HL-60/S4 treated with retinoic acid at 250 ng/mL for 4 days and 3 days (cell line): Measurements from ENCODE around the gene TPX2.
"Not testable (repeated sequence)": the region's sequence is repeated elsewhere in the genome, so short reads cannot be mapped to it uniquely, and the experiment has no call there.

Source experiments
- in situ Hi-C: fragments of 300-500 bp; cut with MboI; formaldehyde crosslinking; loops from 2 replicates; pipeline ENCODE4 v1.7.0; 2022; ENCODE audit warnings: low sequenced_read_pairs

Gene TPX2

DNA sequence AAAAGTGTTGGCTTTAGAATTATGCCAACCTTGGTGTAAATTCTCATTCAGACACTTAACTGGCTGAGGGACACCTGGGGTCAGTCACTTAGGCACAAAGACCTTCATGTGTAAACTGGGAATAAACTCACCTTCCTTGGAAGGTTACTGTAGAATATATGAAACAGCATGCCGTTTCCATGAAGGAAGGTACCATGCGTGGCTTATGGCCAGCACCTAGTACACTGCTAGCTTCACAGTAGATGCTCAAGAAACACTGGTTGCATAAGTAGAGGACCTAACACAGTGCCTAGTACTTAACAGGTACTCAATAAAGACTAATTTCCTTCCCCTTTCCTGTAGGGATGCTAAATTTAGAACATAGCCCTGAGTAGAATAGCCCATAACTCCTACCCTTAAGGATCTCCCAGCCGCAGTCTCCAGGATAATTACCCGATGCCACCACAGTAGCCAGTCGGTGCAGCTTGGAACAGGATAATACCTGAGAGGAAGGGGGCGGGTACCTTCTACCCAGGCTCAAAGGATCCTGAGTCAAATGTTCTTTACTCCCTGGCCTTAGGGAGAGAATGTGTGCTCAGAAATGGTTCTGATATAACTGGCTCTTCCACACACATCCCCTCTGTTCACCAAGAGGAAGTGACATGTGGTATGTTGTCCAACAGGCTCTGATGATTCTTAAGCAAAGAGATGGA, 20.0 kb upstream of the TPX2 start:
- in situ Hi-C loops = loop anchor here (25.0 kb wide), 1 partner anchor 182 kb away; a partner anchor contains a TSS

DNA sequence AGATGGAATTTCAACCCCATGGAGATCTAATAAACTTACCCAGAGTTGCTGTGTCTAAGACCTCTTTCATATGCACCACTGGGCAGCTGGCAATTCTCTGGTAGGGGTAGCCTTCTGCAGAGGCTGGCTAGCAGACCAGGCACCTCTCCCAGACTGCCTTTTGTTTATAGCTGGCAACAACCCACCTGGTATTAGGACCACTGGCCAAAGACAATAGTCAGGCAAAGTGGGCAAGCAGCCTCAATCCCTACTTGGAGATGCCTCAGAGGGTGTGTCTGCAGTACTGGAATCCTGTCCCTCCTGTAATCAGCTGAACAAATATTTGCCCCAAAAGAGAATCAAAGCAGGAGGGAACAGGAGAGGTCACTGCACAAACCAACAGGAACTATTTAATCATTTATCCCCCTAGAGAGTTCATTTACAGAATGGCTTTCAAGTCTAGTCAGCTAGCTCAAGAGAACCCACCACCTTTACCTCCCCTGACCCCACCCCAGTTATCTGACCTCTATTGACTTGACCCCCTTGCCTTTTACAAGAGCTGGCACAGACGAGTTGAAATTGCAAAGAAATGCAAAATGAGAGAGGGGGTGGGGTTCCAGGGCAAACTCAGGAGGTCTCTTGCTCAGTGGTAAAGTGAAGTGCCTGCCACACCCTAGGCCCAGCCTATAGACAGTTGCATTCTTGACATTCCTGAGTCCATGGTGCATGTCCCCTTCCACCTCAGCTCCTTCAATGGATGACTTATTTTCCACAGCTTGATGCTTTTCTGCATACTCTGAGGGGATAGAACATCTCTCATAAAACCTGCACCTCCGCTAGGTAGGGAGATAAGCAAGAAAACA, 19.2 kb upstream of the TPX2 start:
- in situ Hi-C loops = loop anchor here (25.0 kb wide), 1 partner anchor 183 kb away; a partner anchor contains a TSS

DNA sequence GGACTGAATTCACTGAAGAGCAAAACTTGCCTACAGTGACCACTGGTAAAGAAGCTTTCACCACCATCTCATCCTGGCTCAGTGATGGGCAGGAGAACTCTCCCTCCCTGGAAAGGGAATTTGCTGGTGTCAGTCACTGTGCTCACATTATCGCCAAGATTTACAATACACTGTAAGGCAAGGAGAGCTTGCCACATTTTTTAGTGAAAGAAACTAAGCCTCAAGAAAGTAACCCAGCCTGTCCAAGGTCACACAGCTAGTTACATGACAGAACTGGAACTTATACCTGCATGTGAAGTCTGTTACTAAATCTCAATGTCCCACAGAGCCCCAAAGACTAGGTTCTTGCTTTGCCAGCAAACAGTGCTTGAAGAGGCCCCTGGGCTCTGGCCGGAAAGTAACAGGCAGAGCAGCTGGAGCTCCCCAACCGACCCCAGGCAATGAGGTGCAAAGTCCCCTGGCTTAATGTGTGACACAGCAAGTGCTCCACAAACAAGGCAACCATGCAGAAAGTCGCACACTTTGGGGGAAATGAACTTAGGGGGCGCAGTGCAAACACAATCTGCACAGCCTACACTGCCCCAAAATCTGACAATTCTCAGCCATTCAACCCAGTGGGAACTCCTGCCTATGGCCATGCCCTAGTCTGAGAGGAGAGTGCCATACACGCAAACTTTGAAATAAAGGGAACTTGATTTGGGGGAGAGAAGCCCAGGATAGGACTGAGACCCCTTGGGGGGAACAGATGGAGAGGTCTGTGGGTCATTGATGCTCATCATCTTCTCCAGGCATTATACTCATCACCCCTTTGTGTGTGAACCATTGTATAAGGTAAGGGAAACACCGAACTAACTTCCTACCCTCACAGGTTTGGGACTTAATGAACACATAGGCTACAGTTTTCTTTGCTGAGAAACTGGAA, 18.3 kb upstream of the TPX2 start:
- in situ Hi-C loops = loop anchor here (25.0 kb wide), 1 partner anchor 183 kb away; a partner anchor contains a TSS

DNA sequence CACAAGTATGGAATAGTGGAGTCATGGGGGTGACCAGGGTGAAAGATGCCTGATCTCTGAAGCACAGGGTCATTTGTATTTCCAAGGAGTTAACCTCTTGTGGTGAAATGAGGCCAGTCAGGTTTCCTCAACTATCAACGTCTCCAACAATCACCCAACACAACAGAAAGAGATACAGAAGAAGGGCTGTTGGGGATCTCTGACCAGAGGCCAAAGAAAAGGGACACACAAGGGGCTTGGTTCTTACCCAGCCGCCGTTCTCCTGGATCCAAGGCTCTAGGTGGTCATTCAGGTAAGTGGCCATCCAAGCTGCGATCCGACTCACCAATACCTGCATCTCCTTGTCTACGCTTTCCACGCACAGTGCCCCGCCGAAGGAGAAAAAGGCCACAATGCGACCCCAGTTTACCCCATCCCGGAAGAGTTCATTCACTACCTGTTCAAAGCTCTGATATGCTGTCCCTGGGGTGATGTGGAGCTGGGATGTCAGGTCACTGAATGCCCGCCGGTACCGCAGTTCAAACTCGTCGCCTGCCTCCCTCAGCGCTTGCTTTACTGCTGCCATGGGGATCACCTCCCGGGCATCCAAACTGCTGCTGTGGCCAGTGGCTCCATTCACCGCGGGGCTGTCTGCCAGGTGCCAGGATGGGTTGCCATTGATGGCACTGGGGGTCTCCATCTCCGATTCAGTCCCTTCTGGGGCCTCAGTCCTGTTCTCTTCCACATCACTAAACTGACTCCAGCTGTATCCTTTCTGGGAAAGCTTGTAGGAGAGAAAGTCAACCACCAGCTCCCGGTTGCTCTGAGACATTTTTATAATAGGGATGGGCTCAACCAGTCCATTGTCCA, 17.5 kb upstream of the TPX2 start:
- in situ Hi-C loops = loop anchor here (25.0 kb wide), 1 partner anchor 184 kb away; a partner anchor contains a TSS

DNA sequence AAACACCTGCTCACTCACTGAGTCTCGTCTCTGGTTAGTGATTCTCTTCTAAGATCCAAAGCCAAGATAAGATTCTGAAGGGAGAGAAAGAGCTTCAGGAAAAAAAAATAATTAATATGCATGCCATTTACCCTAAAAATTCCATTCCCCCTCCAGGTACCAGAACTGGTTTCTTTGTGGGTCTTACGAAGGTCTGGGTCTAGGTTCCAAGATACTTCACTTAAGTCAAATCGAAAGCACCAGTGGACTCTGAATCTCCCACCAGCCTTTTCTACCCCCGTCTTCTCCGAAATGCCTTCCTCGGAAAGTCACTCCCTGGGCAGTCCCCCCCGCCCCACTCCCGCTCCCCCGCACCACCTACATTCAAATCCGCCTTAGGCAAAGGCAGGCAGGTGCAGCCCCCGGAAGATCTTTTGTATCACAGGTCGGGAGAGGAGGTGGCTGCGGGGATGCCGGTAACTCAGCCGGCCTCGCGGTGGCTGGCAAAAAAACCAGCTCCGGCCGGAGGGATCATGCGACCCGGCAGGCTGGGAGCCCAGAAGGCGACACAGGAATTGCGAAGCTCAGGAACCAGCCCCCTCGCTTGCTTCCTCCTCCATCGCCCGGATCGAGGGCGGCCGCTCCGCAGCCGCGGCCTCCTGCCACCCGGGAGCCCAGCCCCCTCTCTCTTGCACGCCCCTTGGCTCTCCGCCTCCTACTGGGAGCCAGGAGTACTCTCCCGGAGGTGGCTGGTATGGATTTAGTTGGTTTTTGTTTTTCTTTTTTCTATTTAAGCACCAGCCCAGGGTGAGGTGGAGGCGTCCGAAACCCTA, 16.6 kb upstream of the TPX2 start, which contains the start of gene BCL2L1:
BCL2L1 (minus strand) TSS at position 612 of the 812 bp plus-strand sequence. CDS start 650 bp downstream, outside the sequence.
- in situ Hi-C loops = loop anchor here (25.0 kb wide), 1 partner anchor 185 kb away; a partner anchor contains a TSS

DNA sequence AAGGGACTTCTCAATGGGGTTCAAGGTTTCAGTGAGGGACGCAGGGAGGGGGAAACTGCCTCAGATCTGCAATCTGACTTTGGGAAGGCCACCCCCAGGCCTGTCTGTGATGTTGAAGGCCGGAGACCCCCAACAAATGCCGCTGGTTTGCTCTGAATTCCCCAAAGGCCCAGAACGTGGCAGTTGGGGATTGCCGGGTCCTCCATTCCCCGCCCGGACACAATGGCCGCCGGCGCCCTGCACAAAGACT, 16.1 kb upstream of the TPX2 start:
- in situ Hi-C loops = loop anchor here (25.0 kb wide), 1 partner anchor 186 kb away; a partner anchor contains a TSS

DNA sequence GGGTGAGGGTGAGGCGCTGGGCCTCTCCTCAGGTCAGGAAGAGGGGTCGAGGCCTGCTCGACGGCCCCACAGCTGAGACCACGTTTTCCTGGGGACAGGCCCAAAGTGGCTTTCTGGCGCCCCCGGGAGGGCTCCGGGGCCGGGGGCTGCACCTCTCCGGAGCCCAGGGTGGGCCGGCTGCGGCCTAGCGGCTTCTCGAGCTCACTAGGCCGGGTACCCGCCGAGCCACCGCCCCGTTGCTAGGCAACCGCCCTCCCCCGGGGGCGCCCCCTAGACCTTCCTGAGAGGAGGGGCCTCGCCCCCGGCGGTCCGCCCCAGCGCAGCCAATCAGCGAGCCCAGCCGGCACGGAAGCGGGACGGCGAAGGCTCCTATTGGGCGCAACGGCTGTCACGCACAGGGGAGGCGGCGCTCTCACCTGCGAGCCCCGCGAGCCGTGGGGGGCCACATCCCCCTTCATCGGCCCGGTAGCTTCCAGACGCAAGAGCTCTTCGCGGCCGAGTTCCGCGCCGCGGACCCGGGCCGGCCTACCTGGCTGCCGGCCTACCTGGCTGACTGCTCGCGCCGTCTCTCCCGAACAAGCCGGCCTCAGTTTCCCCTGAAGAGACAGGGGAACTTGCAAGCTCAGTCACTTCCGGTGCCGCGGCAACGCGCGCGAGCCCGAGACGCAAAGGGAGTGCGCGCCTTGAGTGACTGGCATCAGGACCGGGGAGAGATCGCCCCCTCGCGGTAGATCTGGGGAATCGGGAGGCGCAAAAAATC, 15.6 kb upstream of the TPX2 start:
- in situ Hi-C loops = loop anchor here (25.0 kb wide), 1 partner anchor 186 kb away; a partner anchor contains a TSS

DNA sequence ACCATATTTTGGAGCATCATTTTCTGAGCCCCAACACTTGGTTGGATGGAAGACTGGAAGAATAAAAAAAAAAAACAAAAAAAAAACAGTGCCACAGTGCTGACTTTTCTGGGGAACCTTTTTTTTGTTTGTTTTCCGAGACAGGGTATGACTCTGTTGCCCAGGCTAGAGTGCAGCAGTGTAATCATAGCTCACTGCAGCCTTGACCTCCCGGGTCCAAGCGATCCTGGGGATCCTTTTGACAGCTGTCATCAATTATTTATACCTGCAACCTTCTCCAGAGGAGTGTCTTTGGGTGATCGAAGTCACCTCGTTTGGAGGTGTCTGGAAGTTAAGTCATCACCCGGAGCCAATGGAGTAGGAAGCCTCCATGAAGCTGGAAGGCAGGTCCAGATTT, 7.8 kb upstream of the TPX2 start:
- in situ Hi-C loops = no loop called here

DNA sequence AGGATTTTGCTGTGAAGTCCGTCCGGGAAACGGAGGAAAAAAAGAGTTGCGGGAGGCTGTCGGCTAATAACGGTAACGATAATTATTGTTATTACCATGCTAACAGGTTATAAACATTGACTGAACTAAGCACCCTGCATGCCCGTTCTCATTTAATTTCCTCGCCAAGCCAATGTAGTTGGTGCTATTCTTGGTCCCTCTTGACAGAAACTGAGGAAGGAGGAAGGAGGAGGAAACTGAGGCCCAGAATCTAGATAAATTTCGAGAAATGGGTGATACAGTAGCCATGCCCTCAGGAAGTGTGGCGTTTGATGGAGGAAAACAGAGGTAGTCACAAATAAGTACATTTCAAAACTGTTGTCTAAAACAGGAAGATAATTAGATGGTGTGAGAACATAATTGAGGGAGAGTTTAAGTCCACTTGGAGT, 474 bp downstream of the TPX2 start:
- in situ Hi-C loops = no loop called here

DNA sequence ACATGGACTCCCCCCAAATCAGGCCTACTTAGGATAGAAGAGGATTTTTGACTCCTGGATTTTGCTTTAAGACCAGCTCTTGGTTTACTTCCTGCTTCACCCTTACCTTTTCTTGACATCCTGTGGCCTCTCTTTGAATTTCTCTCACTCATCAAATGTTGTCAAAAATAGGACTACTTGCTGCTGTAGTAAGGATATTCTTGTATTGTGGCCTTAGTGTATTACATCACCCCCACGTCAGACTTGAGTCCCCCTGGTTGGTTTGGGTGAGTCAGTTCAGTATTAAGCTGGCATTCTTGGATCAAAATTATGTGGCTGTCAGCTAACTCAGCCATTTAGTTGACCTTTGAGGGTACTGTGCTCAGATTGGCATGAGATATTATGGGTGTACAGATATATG, 1.1 kb downstream of the TPX2 start:
- in situ Hi-C loops = no loop called here

DNA sequence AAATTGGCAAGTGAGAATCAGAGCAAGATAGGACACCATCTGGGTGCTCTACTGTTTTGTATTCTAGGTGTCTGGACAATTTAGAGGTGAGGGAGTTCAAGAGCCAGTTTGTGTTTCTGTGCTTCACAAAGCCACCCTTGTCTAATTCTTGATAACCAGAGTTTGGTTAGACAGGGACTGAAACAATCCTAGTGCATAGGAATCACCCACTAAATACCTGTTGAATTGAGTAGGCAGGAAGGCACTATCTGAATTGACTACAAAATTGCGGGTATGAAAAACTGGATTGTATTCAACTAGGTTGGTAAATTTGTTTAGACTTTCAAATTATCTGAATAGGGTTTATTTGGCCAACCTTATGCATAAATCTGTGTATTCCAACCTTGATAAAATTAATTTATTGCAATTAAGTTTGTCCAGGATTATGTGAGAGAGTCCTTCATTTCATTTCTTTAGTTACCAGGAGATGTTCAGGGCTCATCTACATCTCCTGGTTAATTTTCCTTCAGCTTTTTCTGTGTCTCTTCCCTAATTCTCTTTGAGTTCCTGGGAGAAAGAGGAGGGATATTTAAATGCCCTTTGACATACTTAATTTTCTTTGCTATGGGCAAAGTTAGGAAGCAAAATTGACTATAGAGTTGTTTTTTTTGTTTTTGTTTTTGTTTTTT, 1.7 kb downstream of the TPX2 start:
- in situ Hi-C loops = no loop called here

DNA sequence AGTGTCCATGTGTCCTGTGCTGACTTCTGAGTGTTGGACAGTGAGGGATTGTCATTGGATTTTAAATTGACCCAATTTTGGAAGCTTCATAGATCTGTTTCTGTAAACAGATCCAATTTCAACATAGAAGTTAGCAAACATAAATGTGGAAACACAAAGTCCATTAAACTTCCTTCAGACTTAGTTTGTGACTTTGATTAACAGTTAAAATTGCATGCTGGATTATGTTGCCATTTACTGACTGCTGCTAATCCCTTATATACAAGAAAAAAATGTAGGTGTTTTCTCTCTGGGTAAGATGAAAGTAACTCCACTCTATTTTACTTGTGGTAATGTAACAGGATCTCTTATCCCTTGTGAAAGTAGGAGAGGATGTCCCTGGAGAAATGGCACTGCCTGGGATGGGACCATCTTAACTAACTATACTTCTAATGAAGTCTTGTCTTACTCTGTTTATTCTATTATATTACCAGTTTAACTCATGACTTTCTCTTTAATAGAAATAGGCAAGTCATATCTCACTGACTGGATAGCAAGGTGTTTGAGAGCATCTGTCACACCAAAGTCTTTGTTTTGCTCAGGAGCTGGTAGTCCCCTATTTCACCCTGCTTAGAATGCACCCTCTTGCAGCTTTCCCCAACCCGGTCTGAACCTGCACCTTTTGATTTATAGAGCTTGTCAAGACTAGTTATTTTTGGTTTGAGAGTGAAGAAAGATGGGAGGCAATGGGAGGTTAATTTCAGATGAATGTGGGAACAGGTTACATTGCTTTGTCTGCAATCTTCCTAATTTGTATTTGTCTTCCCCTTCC, 7.2 kb downstream of the TPX2 start:
- in situ Hi-C loops = no loop called here

DNA sequence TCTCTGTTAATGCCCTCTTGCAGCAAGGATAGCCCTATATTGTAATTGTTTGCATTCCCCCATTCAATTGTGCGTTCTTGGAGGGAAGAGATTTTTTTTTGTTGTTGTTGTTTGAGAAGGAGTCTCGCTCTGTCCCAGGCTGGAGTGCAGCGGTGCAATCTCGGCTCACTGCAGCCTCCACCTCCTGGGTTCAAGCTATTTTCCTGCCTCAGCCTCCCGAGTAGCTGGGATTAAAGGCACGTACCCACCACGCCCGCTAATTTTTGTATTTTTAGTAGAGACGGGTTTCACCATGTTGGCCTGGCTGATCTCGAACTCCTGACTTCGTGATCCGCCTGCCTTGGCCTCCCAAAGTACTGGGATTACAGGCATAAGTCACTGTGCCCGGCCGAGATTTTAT, 7.9 kb downstream of the TPX2 start:
- in situ Hi-C loops = not testable (repeated sequence)

DNA sequence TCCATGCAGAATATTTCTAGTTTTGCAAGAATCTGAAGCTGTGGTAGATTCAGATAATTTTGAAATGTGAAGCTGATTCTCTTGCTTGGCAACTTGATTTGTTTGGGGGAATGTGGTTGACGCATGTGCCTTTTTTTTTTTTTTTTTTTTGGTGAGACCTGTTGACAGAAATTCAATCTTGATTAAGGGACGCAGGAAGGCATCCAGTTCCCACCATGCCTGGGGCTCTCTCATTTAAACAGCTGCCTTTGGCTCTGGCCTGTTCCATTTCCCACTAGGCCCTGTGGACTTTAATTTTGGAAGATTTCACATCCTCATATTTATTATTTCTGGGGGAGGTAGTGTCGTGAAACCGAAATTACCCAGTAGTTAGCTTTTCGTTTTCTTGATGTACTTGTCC, 8.6 kb downstream of the TPX2 start:
- in situ Hi-C loops = no loop called here

DNA sequence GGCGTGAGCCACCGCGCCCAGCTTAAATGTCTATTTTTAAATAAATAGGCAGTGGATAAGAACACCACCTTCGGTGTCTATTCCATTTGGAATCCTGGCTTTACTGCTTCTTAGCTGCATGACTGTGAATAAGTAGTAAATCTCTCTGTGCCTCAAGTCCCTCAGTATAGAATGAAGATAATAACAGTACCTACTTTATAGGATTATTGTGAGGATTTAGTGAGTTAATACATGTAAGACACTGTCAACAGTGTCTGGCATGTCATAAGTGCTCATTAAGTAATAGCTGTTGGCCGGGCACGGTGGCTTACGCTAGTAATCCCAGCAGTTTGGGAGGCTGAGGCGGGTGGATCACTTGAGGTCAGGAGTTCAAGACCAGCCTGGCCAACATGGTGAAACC, 10.1 kb downstream of the TPX2 start:
- in situ Hi-C loops = no loop called here

DNA sequence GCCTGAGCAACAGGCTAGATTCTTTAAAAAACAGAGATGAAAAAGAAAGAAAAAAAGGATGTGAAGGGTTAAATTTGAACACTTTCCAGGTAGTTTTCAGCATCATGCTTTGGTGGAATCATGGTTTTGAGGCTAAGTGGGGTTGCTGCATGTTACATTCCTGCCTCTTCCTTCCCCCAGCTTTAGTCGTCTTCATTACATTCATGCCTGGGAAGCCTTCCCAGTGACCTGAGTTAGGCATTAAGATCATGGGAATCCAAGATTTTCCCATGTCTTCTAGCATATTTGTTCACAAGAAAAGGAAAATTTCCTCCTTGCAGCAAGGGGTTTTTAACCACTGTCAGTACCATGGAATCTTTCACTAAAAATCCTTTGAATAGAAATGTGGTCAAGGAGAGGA, 12.0 kb downstream of the TPX2 start:
- in situ Hi-C loops = no loop called here

DNA sequence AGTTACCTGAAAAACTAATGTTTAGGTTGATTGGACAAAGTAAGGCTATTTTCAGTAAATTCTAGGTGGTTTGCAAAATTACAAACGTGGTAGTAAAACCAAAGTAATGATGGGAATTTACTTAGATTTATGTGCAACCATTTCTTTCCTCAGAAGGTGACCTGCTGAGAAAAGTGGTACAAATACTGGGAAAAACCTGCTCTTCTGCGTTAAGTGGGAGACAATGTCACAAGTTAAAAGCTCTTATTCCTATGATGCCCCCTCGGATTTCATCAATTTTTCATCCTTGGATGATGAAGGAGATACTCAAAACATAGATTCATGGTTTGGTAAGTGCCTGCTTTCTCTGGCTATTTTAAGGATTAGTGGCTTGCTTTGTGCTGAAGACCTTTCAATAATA, 18.2 kb downstream of the TPX2 start:
- in situ Hi-C loops = no loop called here
